ENCODE data around the gene SRPK3. TPM values are rescaled to one million over a fixed set of nuclear protein-coding genes. Genes with fewer than 3 reads are reported as not detected.

Gene SRPK3
- total RNA-seq, 2 donors from 2014 or later, result 0.64 to 2.3 TPM

DNA sequence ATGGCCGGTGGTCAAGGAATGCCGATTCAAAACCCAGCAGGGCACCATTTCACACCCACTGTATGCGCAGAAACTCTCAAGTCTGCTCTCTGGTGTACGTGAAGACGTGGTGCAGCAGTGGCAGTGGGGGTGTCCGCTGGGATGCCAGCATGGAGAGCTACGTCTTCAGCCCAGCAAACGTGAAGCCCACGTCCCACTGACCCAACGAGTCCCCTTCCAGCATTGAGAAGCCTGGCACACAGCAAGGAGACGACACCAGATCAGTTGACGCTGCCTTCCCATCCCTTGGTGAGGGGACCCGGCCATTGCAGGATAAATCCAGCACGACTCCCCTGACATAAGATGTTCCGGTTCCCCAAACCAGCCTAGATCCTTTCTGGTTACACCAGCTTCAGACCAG, 19.0 kb upstream of the SRPK3 start:
- Histone ChIP-seq H3K36me3 (no peaks in the 10 kb centered on the region), H3K27me3 (no peaks in the 10 kb centered on the region), H3K4me3 (no peak overlapping the region), H3K4me1 (no peaks in the 10 kb centered on the region), H3K9me3 (no peaks in the 10 kb centered on the region), H3K27ac (no peak overlapping the region), H3K9ac (ENCODE audit: low read depth in 2 of 2, low read length in 2 of 2) (no peak overlapping the region)
- DNase-seq, result no peak
- TF ChIP-seq, protein P1, sequence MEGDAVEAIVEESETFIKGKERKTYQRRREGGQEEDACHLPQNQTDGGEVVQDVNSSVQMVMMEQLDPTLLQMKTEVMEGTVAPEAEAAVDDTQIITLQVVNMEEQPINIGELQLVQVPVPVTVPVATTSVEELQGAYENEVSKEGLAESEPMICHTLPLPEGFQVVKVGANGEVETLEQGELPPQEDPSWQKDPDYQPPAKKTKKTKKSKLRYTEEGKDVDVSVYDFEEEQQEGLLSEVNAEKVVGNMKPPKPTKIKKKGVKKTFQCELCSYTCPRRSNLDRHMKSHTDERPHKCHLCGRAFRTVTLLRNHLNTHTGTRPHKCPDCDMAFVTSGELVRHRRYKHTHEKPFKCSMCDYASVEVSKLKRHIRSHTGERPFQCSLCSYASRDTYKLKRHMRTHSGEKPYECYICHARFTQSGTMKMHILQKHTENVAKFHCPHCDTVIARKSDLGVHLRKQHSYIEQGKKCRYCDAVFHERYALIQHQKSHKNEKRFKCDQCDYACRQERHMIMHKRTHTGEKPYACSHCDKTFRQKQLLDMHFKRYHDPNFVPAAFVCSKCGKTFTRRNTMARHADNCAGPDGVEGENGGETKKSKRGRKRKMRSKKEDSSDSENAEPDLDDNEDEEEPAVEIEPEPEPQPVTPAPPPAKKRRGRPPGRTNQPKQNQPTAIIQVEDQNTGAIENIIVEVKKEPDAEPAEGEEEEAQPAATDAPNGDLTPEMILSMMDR (IDR thresholded peaks at IDR 0.05), result no peak
- intact Hi-C loops (cut with DNase I), result loop anchor here (5.0 kb wide), 1 partner anchor 190 kb away; no protein-coding TSS in a partner anchor

DNA sequence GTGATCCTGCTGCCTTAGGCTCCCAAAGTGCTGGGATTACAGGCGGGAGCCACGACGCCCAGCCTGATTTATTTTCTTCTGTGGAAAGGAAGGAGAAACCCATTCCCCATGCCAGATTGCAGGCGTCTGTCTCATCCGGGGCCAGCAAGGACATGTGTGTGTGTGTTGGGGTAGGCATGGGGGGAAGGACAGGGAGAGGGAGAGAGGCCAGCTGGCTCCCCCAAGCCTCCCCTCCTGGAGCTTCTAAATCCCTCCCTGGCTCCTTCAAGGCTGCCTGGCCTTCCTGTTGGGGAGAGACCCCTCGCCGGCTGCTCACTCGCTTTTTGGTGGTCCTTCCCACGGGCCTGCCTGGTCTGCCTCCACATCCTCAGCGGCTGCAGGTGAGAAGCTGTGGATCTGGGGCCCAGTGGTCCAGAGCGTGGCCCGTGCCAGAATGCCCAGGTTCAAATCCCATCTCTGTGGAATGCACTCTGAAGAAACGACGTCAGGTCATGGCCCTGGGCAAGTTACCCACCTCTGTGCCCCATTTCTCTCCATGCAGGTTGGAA, 18.1 kb upstream of the SRPK3 start:
- no peak overlapping the region for H3K4me3 ChIP-seq
- H3K9ac ChIP-seq (ENCODE audit: low read depth in 2 of 2, low read length in 2 of 2), result no peak overlapping the region
- no peaks in the 10 kb centered on the region for H3K9me3 ChIP-seq
- DNase-seq, result no peak
- H3K27me3 ChIP-seq, result no peaks in the 10 kb centered on the region
- H3K27ac ChIP-seq, result no peak overlapping the region
- intact Hi-C loops (cut with DNase I), result loop anchor here (5.0 kb wide), 1 partner anchor 190 kb away; no protein-coding TSS in a partner anchor
- no peaks in the 10 kb centered on the region for H3K36me3 ChIP-seq
- no peaks in the 10 kb centered on the region for H3K4me1 ChIP-seq
- TF ChIP-seq, protein P1 (IDR thresholded peaks at IDR 0.05), result no peak

DNA sequence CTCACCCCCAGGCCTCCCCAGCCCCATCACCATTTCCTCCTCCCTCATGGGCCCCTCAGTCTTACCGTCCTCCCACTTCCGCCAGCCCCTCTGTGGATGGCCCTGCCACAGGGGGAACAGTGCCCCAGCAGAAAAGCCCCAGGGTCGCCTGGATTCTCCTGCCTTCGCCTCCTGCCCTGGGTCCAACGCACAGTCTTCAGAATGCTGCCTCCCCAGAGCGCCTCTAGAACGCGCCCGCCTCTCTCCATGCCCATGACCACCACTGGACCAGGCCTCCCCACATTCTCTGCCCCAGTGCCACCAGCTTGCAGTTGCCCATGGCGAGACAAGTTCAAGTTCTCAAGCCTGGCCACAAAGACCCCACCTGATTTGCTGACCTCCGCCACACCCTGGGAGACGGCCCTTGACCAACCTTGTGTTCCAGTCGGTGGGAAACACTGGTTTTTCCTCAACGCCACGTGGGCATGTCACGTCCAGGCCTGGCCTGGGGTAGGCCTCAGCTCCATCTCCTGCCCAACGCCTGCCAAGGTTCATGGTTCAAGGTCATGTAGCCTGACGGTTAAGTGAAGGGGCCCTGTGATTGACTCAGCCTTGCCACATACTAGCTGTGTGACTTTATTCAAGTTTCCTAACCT, 17.4 kb upstream of the SRPK3 start:
- Histone ChIP-seq H3K9me3 (no peaks in the 10 kb centered on the region), H3K4me3 (no peak overlapping the region), H3K27ac (no peak overlapping the region), H3K4me1 (no peaks in the 10 kb centered on the region), H3K9ac (ENCODE audit: low read depth in 2 of 2, low read length in 2 of 2) (no peak overlapping the region), H3K36me3 (no peaks in the 10 kb centered on the region), H3K27me3 (no peaks in the 10 kb centered on the region)
- TF ChIP-seq, protein P1 (IDR thresholded peaks at IDR 0.05), result no peak
- intact Hi-C loops (cut with DNase I), result loop anchor here (5.0 kb wide), 1 partner anchor 189 kb away; no protein-coding TSS in a partner anchor
- no peak for DNase-seq

DNA sequence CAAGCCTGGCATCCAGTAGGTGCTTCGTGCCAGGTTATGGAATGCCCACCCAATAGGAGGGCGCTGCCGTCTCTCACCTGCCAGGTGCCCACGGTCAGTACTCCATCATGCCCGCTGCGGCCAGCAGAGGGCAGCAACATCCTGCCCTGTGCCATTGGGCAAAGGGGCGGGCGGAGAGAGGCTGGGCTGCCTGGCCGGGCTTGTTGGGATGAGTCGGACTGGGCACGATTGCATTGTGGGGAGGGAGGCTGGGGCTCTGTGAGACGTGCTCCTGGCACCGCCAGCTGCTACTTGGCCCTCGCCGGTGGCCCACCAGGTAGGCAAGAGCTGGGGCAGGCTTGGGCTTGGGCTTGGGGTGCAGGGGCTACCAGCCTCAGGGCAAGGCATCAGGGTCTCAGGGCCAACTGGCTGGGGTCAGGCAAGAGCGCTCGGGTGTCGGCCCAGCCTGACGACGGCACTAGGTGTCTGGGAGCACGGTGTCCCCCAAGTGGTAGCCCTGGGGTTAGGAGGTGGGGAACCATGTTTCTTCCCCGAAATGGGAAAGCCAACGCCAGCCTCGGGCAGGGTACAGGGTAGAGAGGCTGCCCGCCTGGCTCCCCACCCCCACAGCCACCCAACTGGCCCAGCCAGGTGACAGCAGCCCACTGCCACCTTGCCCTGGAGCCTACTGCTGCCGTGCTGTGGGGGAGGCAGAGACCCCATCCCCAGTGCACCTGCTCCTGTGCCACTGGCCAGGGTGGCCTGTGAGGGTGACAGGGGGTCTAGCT, 16.7 kb upstream of the SRPK3 start, which contains the start of gene PLXNB3:
PLXNB3 (plus strand) TSS at position 261 of the 767 bp plus-strand sequence. CDS start 1,287 bp downstream, outside the sequence.
- Histone ChIP-seq H3K27me3 (no peaks in the 10 kb centered on the region), H3K36me3 (no peaks in the 10 kb centered on the region), H3K9ac (ENCODE audit: low read depth in 2 of 2, low read length in 2 of 2) (peak within 1 kb of the TSS in 1 of 2 donors; percentile 7), H3K4me3 (no peak within 1 kb of the TSS), H3K27ac (no peak within 1 kb of the TSS), H3K4me1 (no peaks in the 10 kb centered on the region), H3K9me3 (no peaks in the 10 kb centered on the region)
- TF ChIP-seq, protein P1 (IDR thresholded peaks at IDR 0.05), result peak; percentile 92
- intact Hi-C loops (cut with DNase I), result loop anchor here (5.0 kb wide), 1 partner anchor 188 kb away; no protein-coding TSS in a partner anchor
- DNase-seq, result peak; percentile 87

DNA sequence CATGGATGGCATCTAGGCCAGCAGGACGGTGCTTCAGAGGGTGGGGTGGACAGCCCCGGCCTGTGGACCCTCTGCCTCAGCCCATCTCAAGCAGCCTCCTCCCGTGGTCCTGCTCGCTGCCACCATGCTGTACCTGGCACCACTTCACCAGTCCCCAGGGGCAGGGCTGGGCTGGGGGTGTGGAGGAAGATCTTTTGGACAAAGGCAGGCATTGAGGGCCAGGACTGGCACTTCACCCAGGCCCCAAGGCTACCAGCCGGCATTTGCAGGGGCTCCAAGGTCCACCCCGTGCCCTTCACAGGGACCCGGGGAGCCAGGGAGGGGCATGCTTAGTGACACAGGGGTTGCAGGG, 16.1 kb upstream of the SRPK3 start:
- Histone ChIP-seq H3K9ac (ENCODE audit: low read depth in 2 of 2, low read length in 2 of 2) (no peak overlapping the region), H3K27ac (no peak overlapping the region), H3K4me3 (no peak overlapping the region), H3K27me3 (no peaks in the 10 kb centered on the region), H3K4me1 (no peaks in the 10 kb centered on the region), H3K9me3 (no peaks in the 10 kb centered on the region), H3K36me3 (no peaks in the 10 kb centered on the region)
- intact Hi-C loops (cut with DNase I), result loop anchor here (5.0 kb wide), 1 partner anchor 188 kb away; no protein-coding TSS in a partner anchor
- TF ChIP-seq, protein P1 (IDR thresholded peaks at IDR 0.05), result no peak
- DNase-seq, result no peak
